HepG2 (cell line): ENCODE measurements around the gene DAB1. TPM values are rescaled to one million over a fixed set of nuclear protein-coding genes. Genes with fewer than 3 reads are reported as not detected.

Source experiments
- ATAC-seq: fragments of 200-7000 bp; cut with Tn5 transposase; 3 replicates; pipeline ENCODE4 v1.9.1; 2020; ENCODE audit warnings: mild to moderate bottlenecking, moderate library complexity
- BruUV-seq: library from RNA; stranded (reverse); fragments of 400-500 nt; replicated peaks from 2 replicates; lab custom pipeline; 2021; lab: Mats Ljungman, UMichigan
- CTCF ChIA-PET: fragments of 300-600 bp; formaldehyde crosslinking; extraction: SDS; loops from one replicate; lab custom pipeline; 2021; ENCODE audit warnings: low total read pairs, inconsistent platforms, low intra/inter-chr PET ratio; lab: Yijun Ruan, JAX
- POLR2A ChIA-PET: fragments of 350-600 bp; sonication (Branson Sonifier 250); formaldehyde crosslinking; loops from one replicate; lab custom pipeline; 2020; ENCODE audit warnings: antibody characterized with exemption, inconsistent platforms; lab: Yijun Ruan, JAX
- DNase-seq: peaks from one replicate; pipeline ENCODE4 v3.0.0-alpha.2; 2015; ENCODE audit warnings: low spot score
- FAIRE-seq: peaks from 3 replicates; lab custom pipeline; 2011; peaks lifted over from hg19 to GRCh38; lab: Jason Lieb, UNC
- H2AFZ ChIP-seq: one replicate; pipeline ENCODE4 v1.6.1; 2011; ENCODE audit warnings: low read length, inconsistent platforms
- H3K27ac ChIP-seq: fragments of 300-600 bp; 3 replicates; pipeline ENCODE4 v1.8.0; 2011; ENCODE audit warnings: mixed run types, mild to moderate bottlenecking, mixed read lengths, low read length, inconsistent platforms; ENCODE audit not compliant: insufficient read depth; ENCODE audit errors: extremely low read length
- H3K27me3 ChIP-seq, 2 experiments: fragments of 200-600 bp in 1 of 2; 2 replicates in 1 of 2; 3 replicates in 1 of 2; pipeline versions ENCODE4 v1.6.0 to v1.8.0; 2011; ENCODE audit warnings: low read length in 2 of 2, mild to moderate bottlenecking in 2 of 2, moderate library complexity in 2 of 2, inconsistent platforms in 1 of 2; ENCODE audit not compliant: insufficient read depth in 2 of 2, control insufficient read depth in 1 of 2
- H3K36me3 ChIP-seq, 2 experiments: fragments of 200-600 bp in 1 of 2; replicated peaks in 1 of 2; 2 replicates in 1 of 2; 3 replicates in 1 of 2; pipeline versions ENCODE4 v1.5.1 to v1.8.0; 2011; ENCODE audit warnings: low read length in 2 of 2, inconsistent platforms in 1 of 2; ENCODE audit not compliant: insufficient read depth in 2 of 2, control insufficient read depth in 1 of 2
- H3K4me1 ChIP-seq: 2 replicates; pipeline ENCODE4 v1.5.1; 2012; ENCODE audit warnings: low read length, inconsistent platforms; ENCODE audit not compliant: insufficient read depth
- H3K4me2 ChIP-seq: 2 replicates; pipeline ENCODE4 v1.6.0; 2011; ENCODE audit warnings: low read depth, low read length, inconsistent platforms
- H3K4me3 ChIP-seq, 3 experiments: fragments of 200-600 bp in 1 of 3; sonication (generic), shearing (Covaris generic) in 1 of 3; replicated peaks in 1 of 3; 2 replicates each; pipeline ENCODE4 v1.5.1; 2011 to 2016; ENCODE audit warnings: low read length in 3 of 3, inconsistent platforms in 2 of 3, low read depth in 2 of 3, mild to moderate bottlenecking in 2 of 3, control low read depth in 1 of 3, mixed read lengths in 1 of 3; ENCODE audit not compliant: insufficient read depth in 1 of 3
- H3K79me2 ChIP-seq: one replicate; pipeline ENCODE4 v1.6.1; 2011; ENCODE audit warnings: low read length, inconsistent platforms; ENCODE audit not compliant: insufficient read depth
- H3K9ac ChIP-seq: 2 replicates; pipeline ENCODE4 v1.6.0; 2011; ENCODE audit warnings: mild to moderate bottlenecking, low read depth, low read length, inconsistent platforms; ENCODE audit not compliant: insufficient read depth
- H3K9me3 ChIP-seq: 2 replicates; pipeline ENCODE4 v1.5.1; 2012; ENCODE audit warnings: mild to moderate bottlenecking, low read length
- H4K20me1 ChIP-seq: 2 replicates; pipeline ENCODE4 v1.6.0; 2011; ENCODE audit warnings: inconsistent platforms, mild to moderate bottlenecking, low read length, moderate library complexity; ENCODE audit not compliant: insufficient read depth
- GRHL1 ChIP-seq: sonication (generic); formaldehyde crosslinking; conservative IDR thresholded peaks from 2 replicates; pipeline ENCODE4 v1.8.0; 2022; ENCODE audit warnings: missing genetic modification reagents
- HES4 ChIP-seq: sonication (generic); formaldehyde crosslinking; IDR thresholded peaks from 2 replicates; pipeline ENCODE4 v1.9.0; 2021; ENCODE audit warnings: mild to moderate bottlenecking, missing genetic modification reagents, borderline replicate concordance
- IRF2 ChIP-seq: IDR thresholded peaks from 2 replicates; pipeline ENCODE4 v1.6.1; 2018; ENCODE audit warnings: missing genetic modification reagents, missing compliant biosample characterization
- MIER2 ChIP-seq: IDR thresholded peaks from 2 replicates; pipeline ENCODE4 v1.6.1; 2016; ENCODE audit warnings: missing biosample characterization, missing genetic modification reagents
- RFXANK ChIP-seq: IDR thresholded peaks from 2 replicates; pipeline ENCODE4 v1.6.1; 2016
- RNF2 ChIP-seq: fragments of 450-650 bp; conservative IDR thresholded peaks from 2 replicates; pipeline ENCODE4 v1.6.1; 2016; ENCODE audit warnings: low read depth
- SMAD9 ChIP-seq: sonication (generic); formaldehyde crosslinking; IDR thresholded peaks from 2 replicates; pipeline ENCODE4 v1.5.1; 2020; ENCODE audit warnings: mild to moderate bottlenecking, missing genetic modification reagents
- THAP11 ChIP-seq: IDR thresholded peaks from 2 replicates; pipeline ENCODE4 v1.6.1; 2016; ENCODE audit warnings: missing biosample characterization, missing genetic modification reagents
- TOPORS ChIP-seq: sonication (generic); formaldehyde crosslinking; IDR thresholded peaks from 2 replicates; pipeline ENCODE4 v1.8.0; 2023; ENCODE audit warnings: mild to moderate bottlenecking, missing genetic modification reagents
- ZBTB33 ChIP-seq: sonication (generic); formaldehyde crosslinking; IDR thresholded peaks from 2 replicates; pipeline ENCODE4 v1.4.0; 2020; ENCODE audit warnings: missing genetic modification reagents
- ZFP37 ChIP-seq: sonication (generic); formaldehyde crosslinking; IDR thresholded peaks from 2 replicates; pipeline ENCODE4 v1.4.0; 2020; ENCODE audit warnings: missing genetic modification reagents, borderline replicate concordance
- WGBS: methylation state at CpG from one replicate; pipeline ENCODE4 v1.1.6; 2017; ENCODE audit warnings: low lambda C conversion rate; 5-methylcytosine and 5-hydroxymethylcytosine counted together
- in situ Hi-C: cut with HindIII; loops from 2 replicates; pipeline ENCODE4 v1.10.0; 2017; ENCODE audit warnings: low pct_unique_long_range_greater_than_20kb; ENCODE audit not compliant: extremely low pct_ligation_motif_present
- intact Hi-C: fragments of 100-400 bp; cut with micrococcal nuclease; formaldehyde crosslinking; loops from one replicate; pipeline ENCODE4 v1.10.0; 2022; ENCODE audit not compliant: unreplicated experiment
- polyA plus RNA-seq, 8 experiments: library from polyadenylated mRNA; depleted of rRNA in 3 of 8; stranded (reverse) in 7 of 8; unstranded in 1 of 8; fragments of >200 nt; fragmentation: Illumina TruSeq in 4 of 8; extraction: Trizol in 4 of 8; gene quantifications; 2 replicates each; pipeline versions ENCODE4 v1.2.1 to v1.2.3, GENCODE V29; 2011 to 2016; ENCODE audit warnings: low read depth in 4 of 8, missing spikeins in 1 of 8, mixed read lengths in 1 of 8; ENCODE audit not compliant: insufficient read depth in 1 of 8
- total RNA-seq, 5 experiments: library from RNA; depleted of rRNA; stranded (reverse); fragments of >200 nt; fragmentation: Illumina TruSeq; extraction: Trizol; gene quantifications; 2 replicates each; pipeline ENCODE4 v1.2.3, GENCODE V29; 2016; ENCODE audit warnings: low read depth in 1 of 5

DAB1 gene
- total and polyA plus RNA-seq, 2 of the 13 experiments (the other 11 are each of a cell fraction or from before 2014, with no cell fraction given), result 0.04 to 0.13 TPM

- no peak for DNase-seq
- H3K4me1 ChIP-seq, result no peaks in the 10 kb centered on the region
These were observed 235.7 kb downstream of the DAB1 start for GRCh38 chr1:57188168-57188567.

More at GRCh38 chr1:57188168-57188567, 235.7 kb downstream of the DAB1 start:
- 52% methylated on average over 2 of the region's 2 CpGs for WGBS
- Histone ChIP-seq H3K9ac (no peak overlapping the region), H3K36me3 (no peaks in the 10 kb centered on the region), H3K27ac (no peak overlapping the region), H4K20me1 (no peaks in the 10 kb centered on the region), H3K27me3 (no peaks in the 10 kb centered on the region; a peak in 1 of 5 replicates), H3K79me2 (no peaks in the 10 kb centered on the region), H3K4me3 (no peak overlapping the region), H2AFZ (no peak overlapping the region), H3K4me2 (no peak overlapping the region), H3K9me3 (no peaks in the 10 kb centered on the region)
- ATAC-seq (no peak), FAIRE-seq (no peak)
- POLR2A ChIA-PET, result no interaction called here
- intact Hi-C loops, result no loop called here
- CTCF ChIA-PET, result no interaction called here
- no TSS peak for BruUV-seq
- in situ Hi-C loops, result no loop called here
- TF ChIP-seq THAP11 (CRISPR knock-in tag) (no peak), TOPORS (CRISPR knock-in tag) (no peak), ZFP37 (CRISPR knock-in tag) (no peak), SMAD9 (CRISPR knock-in tag) (no peak), RNF2 (no peak), HES4 (no peak), IRF2 (no peak), RFXANK (no peak), GRHL1 (CRISPR knock-in tag) (no peak), MIER2 (CRISPR knock-in tag) (no peak), ZBTB33 (CRISPR knock-in tag) (no peak)
